ENCODE measurements around the gene MRPL28.

- TF ChIP-seq CTCF (conservative IDR thresholded peaks at IDR 0.05 in 1 of 2, IDR thresholded peaks at IDR 0.05 in 1 of 2; ENCODE audit: low read depth in 1 of 2, low read length in 2 of 2) (peak in 1 of 2 donors; percentile 20), EZH2 (IDR thresholded peaks at IDR 0.05; ENCODE audit: low read length, missing control alignments) (no peak)
These were observed 17.6 kb downstream of the MRPL28 start, which contains the start of gene AXIN1 for GRCh38 chr16:352547-353403.

Data from fibroblast of lung (primary cell).